GM12878 (cell line): ENCODE data around the gene CBFA2T3. TPM values are rescaled to one million over a fixed set of nuclear protein-coding genes. Genes with fewer than 3 reads are reported as not detected.

ENCODE experiments used
- BCL11A ChIP-seq: IDR thresholded peaks from 2 replicates; pipeline ENCODE4 v1.6.1; 2011; ENCODE audit warnings: low read depth, low read length
- CBX3 ChIP-seq: fragments of 200-600 bp; sonication (generic); IDR thresholded peaks from 2 replicates; pipeline ENCODE4 v1.6.1; 2016; ENCODE audit warnings: low read depth, borderline replicate concordance
- EED ChIP-seq: sonication (generic); IDR thresholded peaks from 2 replicates; pipeline ENCODE4 v1.6.1; 2016; ENCODE audit warnings: antibody characterized with exemption, low read depth
- GATAD2B ChIP-seq: fragments of 450-650 bp; conservative IDR thresholded peaks from 2 replicates; pipeline ENCODE4 v1.6.1; 2017; ENCODE audit warnings: low read depth, mild to moderate bottlenecking, moderate library complexity
- IKZF1 ChIP-seq: fragments of 450-650 bp; conservative IDR thresholded peaks from 2 replicates; pipeline ENCODE4 v1.6.1; 2017; ENCODE audit warnings: antibody characterized with exemption, mild to moderate bottlenecking
- IKZF2 ChIP-seq, 2 experiments: fragments of 450-650 bp; IDR thresholded peaks; 2 replicates each; pipeline ENCODE4 v1.6.1; 2017; ENCODE audit warnings: mild to moderate bottlenecking in 2 of 2, moderate library complexity in 2 of 2
- MAX ChIP-seq: IDR thresholded peaks from 2 replicates; pipeline ENCODE4 v1.6.1; 2012; ENCODE audit warnings: low read depth, low read length, improper control_type of control experiment
- MYC ChIP-seq: IDR thresholded peaks from 2 replicates; pipeline ENCODE4 v1.6.1; 2011; ENCODE audit warnings: mild to moderate bottlenecking, low read length, moderate library complexity, inconsistent platforms; ENCODE audit not compliant: insufficient read depth, insufficient replicate concordance, insufficient read length, severe bottlenecking
- PBX3 ChIP-seq: IDR thresholded peaks from 2 replicates; pipeline ENCODE4 v1.6.1; 2011; ENCODE audit warnings: mild to moderate bottlenecking, low read depth, low read length, moderate library complexity; ENCODE audit not compliant: insufficient replicate concordance
- PRDM15 ChIP-seq: fragments of 450-650 bp; formaldehyde crosslinking; IDR thresholded peaks from 2 replicates; pipeline ENCODE4 v1.4.0; 2020; ENCODE audit warnings: mild to moderate bottlenecking, moderate library complexity
- SRF ChIP-seq, 2 experiments: IDR thresholded peaks; 2 replicates each; pipeline ENCODE4 v1.6.1; 2011; ENCODE audit warnings: low read depth in 2 of 2, low read length in 2 of 2, mild to moderate bottlenecking in 1 of 2, moderate library complexity in 1 of 2
- YY1 ChIP-seq: IDR thresholded peaks from 2 replicates; pipeline ENCODE4 v1.6.1; 2011; ENCODE audit warnings: low read depth, mild to moderate bottlenecking, low read length
- ZBTB40 ChIP-seq: fragments of 450-650 bp; IDR thresholded peaks from 2 replicates; pipeline ENCODE4 v1.6.1; 2016; ENCODE audit warnings: mild to moderate bottlenecking, moderate library complexity, borderline replicate concordance
- ZNF217 ChIP-seq: fragments of 450-650 bp; IDR thresholded peaks from 2 replicates; pipeline ENCODE4 v1.6.1; 2017; ENCODE audit warnings: antibody characterized with exemption, mild to moderate bottlenecking
- ZNF687 ChIP-seq: fragments of 450-650 bp; IDR thresholded peaks from 2 replicates; pipeline ENCODE4 v1.6.1; 2017; ENCODE audit warnings: mild to moderate bottlenecking, moderate library complexity
- polyA plus RNA-seq, 11 experiments: library from polyadenylated mRNA; depleted of rRNA in 4 of 11; unstranded in 6 of 11; stranded (reverse) in 5 of 11; fragments of >200 nt; fragmentation: Nextera tagmentation in 4 of 11; fragmentation: Illumina TruSeq in 1 of 11; extraction: Ambion mirVana in 4 of 11; extraction: Trizol in 1 of 11; gene quantifications; 1 replicate in 1 of 11; 2 replicates in 10 of 11; pipeline versions ENCODE4 v1.2.1 to v1.2.3, GENCODE V29; 2011 to 2016; ENCODE audit warnings: inconsistent platforms in 2 of 11, missing spikeins in 2 of 11, low read depth in 1 of 11
- total RNA-seq, 4 experiments: library from RNA; depleted of rRNA in 3 of 4; stranded (reverse); fragments of >200 nt in 3 of 4; fragmentation: Illumina TruSeq in 1 of 4; extraction: Trizol in 1 of 4; gene quantifications; 2 replicates each; pipeline versions ENCODE4 v1.2.1 to v1.2.3, GENCODE V29; 2013 to 2021

Gene CBFA2T3
- total and polyA plus RNA-seq, 10 of the 15 experiments (the other 5 are each of a cell fraction or from before 2014, with no cell fraction given), result 0.69 to 42.6 (median 4.5) TPM

GRCh38 chr16:88977018-88977811, at the start of gene CBFA2T3 (continued):
- TF ChIP-seq ZBTB40, result no peak
- TF ChIP-seq PBX3, result peak; percentile 56
- peak; percentile 56 for TF ChIP-seq MYC
- 0 out of 4 replicates have a peak, but pooled peaks of 1 of the 2 experiments have one; percentile 18 for TF ChIP-seq IKZF2 (IDR thresholded peaks at IDR 0.05)
- 0 out of 2 replicates have a peak, but pooled peaks have one; percentile 11 for TF ChIP-seq GATAD2B
- peak; percentile 54; the same call in 1 of the 2 replicates for TF ChIP-seq EED
- no peak for TF ChIP-seq CBX3
- peak; percentile 12; the same call in 1 of the 2 replicates for TF ChIP-seq MAX
- TF ChIP-seq PRDM15 (CRISPR knock-in tag), result no peak
- peak; percentile 31; the same call in 1 of the 2 replicates for TF ChIP-seq YY1
- TF ChIP-seq ZNF217, result no peak
- TF ChIP-seq SRF (IDR thresholded peaks at IDR 0.05; ENCODE audit: low read depth in 2 of 2, low read length in 2 of 2), result no peak
- peak; percentile 58 for TF ChIP-seq IKZF1
- TF ChIP-seq BCL11A, result no peak
- TF ChIP-seq ZNF687, result peak; percentile 74
